Putamen (tissue), 1 donor: ENCODE data around the gene YIF1B.
A peak's percentile ranks its signal among the peaks of the same experiment; 100 is the strongest.

Source experiments
- DNase-seq: peaks from one replicate; pipeline ENCODE4 v3.0.0-alpha.2; 2016; ENCODE audit warnings: low spot score

YIF1B gene

GRCh38 chr19:38333245-38333644 lies 17.5 kb upstream of the YIF1B start:
- no peak for DNase-seq

GRCh38 chr19:38331728-38332127 lies 16.0 kb upstream of the YIF1B start:
- DNase-seq = no peak

- no peak for DNase-seq
Observed at GRCh38 chr19:38329651-38330050, 13.9 kb upstream of the YIF1B start.

DNA sequence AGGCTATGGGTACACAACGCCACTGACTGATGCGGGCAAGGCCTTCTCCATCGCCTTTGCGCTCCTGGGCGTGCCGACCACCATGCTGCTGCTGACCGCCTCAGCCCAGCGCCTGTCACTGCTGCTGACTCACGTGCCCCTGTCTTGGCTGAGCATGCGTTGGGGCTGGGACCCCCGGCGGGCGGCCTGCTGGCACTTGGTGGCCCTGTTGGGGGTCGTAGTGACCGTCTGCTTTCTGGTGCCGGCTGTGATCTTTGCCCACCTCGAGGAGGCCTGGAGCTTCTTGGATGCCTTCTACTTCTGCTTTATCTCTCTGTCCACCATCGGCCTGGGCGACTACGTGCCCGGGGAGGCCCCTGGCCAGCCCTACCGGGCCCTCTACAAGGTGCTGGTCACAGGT lies 10.8 kb upstream of the YIF1B start:
- no peak for DNase-seq

GRCh38 chr19:38324431-38324830 lies 8.7 kb upstream of the YIF1B start:
- DNase-seq = no peak

DNA sequence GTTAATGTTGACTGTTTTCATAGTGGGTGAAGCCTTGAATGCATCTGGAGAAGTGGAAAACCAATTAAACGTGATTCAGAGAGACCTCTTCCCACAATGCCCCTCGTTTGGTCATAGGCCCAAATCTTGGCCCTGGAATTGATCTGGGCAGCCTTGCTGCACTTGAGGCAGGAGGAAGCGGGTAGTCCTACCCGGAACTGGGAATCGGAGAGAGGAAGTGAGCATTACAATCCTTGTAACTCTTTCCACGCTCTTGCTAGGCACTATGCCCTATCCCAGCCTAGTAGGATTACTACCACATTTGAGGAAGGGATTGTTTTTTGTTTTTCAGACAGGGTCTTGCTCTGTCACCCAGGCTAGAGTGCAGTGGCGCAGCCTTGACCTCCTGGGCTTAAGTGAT lies 7.5 kb upstream of the YIF1B start:
- no peak for DNase-seq

GRCh38 chr19:38321646-38322196 lies 6.0 kb upstream of the YIF1B start:
- no peak for DNase-seq

DNA sequence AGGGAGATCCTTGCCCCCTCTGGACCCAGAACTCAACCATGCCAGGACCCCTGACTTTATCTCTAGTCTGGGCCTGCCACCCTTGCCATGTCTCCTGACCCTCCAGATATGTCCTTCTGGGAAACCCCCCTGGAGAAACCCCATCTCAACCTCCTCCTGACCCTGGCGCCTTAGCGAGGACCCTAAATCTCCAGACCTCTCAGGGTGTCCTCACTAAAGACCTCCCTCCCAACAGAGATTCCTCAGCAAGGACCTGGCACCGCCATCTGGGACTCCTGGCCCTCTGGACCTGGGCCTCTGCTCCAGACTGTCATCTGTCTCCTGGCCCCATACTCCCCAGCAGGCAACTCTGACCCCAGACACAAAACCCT lies 5.2 kb upstream of the YIF1B start:
- no peak for DNase-seq

DNA sequence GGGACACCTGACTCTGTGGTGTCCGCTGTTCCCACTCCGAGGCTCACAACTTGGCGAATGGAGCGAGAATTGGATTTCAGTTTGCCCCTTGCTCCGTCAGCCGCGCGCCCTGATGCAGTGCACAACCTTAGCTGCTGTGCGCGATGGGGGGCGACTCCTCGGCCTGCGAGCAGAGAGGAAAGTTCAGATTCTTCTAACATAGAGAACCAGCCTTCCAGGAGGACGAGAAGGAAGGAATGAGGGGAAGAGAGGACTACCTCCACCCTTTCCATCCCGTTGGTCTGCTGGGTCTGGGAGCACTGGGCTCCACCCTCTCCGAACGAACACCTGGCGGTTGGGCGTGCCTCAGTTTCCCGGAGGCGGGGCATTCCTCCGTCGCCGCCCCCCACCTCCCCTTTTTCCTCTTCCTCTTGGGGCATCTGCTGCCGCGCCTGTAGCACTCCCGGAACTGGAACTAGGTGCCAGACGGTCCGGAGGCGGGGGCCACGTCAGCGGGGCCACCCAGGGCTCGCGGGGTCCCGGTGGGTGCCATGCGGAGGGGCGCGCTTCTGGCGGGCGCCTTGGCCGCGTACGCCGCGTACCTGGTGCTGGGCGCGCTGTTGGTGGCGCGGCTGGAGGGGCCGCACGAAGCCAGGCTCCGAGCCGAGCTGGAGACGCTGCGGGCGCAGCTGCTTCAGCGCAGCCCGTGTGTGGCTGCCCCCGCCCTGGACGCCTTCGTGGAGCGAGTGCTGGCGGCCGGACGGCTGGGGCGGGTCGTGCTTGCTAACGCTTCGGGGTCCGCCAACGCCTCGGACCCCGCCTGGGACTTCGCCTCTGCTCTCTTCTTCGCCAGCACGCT lies 3.9 kb upstream of the YIF1B start, which contains the start of gene KCNK6:
Gene KCNK6 (plus strand): TSS at position 425 of the 838 bp plus-strand sequence. CDS start 106 bp downstream, at position 531.
- DNase-seq = no peak

GRCh38 chr19:38318660-38319059 lies 2.9 kb upstream of the YIF1B start:
- no peak for DNase-seq

- DNase-seq = no peak
Observed at GRCh38 chr19:38317104-38317612, 1.4 kb upstream of the YIF1B start.

- DNase-seq = peak; percentile 33
Observed at GRCh38 chr19:38316477-38317067, 825 bp upstream of the YIF1B start.

DNA sequence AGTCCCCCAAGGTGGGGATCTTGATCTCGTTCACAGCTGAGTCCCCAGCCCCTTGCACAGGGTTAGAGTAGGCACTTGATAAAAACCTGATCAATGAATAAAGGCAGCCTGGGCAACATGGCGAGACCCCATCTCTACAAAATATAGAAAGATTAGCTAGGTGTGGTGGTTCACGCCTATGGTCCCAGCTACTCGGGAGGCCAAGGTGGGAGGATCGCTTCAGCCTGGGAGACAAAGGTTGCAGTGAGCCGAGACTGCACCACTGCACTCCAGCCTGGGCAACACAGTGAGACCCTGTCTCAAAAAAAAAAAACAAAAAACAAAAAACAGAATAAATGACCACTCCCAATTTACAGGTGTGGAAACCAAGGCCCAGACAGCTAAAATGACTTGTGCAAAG lies 4.8 kb downstream of the YIF1B start:
- no peak for DNase-seq

DNA sequence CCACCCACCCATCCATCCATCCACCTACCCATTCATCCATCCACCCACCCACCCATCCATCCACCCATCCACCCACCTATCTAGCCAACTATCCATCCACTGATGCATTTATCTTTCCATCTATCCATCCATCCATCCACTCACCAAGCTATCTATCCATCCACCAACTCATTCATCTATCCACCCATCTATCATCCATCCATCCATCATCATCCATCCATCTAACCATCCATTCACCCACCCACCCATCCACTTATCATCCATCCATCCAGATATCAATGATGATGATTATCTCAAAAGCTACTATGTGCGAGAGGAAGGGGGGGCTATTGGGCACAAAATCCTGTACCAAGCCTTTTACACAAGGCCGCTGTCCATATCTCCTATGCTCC lies 5.5 kb downstream of the YIF1B start:
- DNase-seq = no peak

GRCh38 chr19:38309615-38310278 lies 6.0 kb downstream of the YIF1B start:
- no peak for DNase-seq

- DNase-seq = no peak
Observed at GRCh38 chr19:38308926-38309614, 6.7 kb downstream of the YIF1B start.

GRCh38 chr19:38308006-38308766 lies 7.6 kb downstream of the YIF1B start:
- DNase-seq = no peak

DNA sequence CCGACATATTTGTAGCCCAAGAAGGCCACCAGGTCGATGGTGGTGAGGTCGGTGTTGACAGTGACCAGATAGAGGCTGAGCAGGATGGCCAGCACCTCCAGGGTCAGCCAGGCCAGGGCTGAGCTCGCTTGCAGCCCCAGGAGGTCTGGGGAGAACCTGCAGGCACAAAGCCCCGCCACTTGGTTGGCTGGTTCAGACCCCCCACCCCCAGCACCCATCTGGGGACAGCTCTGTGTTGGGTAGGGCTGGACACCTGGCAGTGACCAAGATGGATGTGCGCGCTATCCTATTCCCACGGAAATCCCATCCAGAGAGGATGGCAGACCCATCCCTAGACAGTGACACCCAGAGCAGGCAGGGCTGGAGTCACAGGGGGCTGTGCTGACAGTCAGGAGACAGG lies 8.2 kb downstream of the YIF1B start:
- DNase-seq = no peak

DNA sequence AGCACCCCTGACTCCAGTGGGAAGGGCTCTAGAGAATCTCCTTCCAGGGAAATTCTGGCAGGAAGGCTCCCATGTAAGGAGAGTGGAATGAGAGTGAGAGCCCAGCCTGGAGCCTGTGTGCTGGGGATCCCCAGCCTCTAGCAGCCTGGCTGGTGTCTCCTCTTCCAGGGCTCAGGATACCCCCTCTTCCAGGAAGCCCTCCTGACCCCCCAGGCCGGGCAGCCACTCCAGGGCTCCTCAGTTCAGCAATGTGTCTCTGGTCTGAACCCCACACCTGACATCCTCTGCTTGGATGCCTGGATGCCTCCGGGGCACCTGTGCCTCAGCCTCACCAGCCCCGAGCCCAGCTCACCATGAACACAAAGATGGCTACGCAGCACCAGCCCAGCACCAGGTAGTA lies 8.7 kb downstream of the YIF1B start:
- no peak for DNase-seq

- no peak for DNase-seq
Observed at GRCh38 chr19:38306236-38306635, 9.5 kb downstream of the YIF1B start.

- DNase-seq = no peak
Observed at GRCh38 chr19:38304866-38305429, 10.8 kb downstream of the YIF1B start.
